K562 (cell line): ENCODE data around the gene MAD1L1. TPM values are rescaled to one million over a fixed set of nuclear protein-coding genes. Genes with fewer than 3 reads are reported as not detected.

Experiments used
- CBFA2T3 ChIP-seq: fragments of 450-650 bp; IDR thresholded peaks from 2 replicates; pipeline ENCODE4 v1.6.1; 2017
- CBX3 ChIP-seq, 2 experiments: IDR thresholded peaks; 1 replicate in 1 of 2; 2 replicates in 1 of 2; pipeline ENCODE4 v1.6.1; 2012; ENCODE audit warnings: inconsistent platforms in 2 of 2, low read length in 2 of 2, borderline replicate concordance in 1 of 2, control low read depth in 1 of 2
- DNMT1 ChIP-seq: fragments of 450-650 bp; IDR thresholded peaks from 2 replicates; pipeline ENCODE4 v1.6.1; 2016; ENCODE audit warnings: antibody characterized with exemption, mild to moderate bottlenecking
- HDAC2 ChIP-seq: fragments of 450-650 bp; IDR thresholded peaks from 2 replicates; pipeline ENCODE4 v1.6.1; 2016; ENCODE audit warnings: mild to moderate bottlenecking
- L3MBTL2 ChIP-seq: fragments of 450-650 bp; IDR thresholded peaks from 2 replicates; pipeline ENCODE4 v1.6.1; 2016; ENCODE audit warnings: mild to moderate bottlenecking, moderate library complexity
- MBD2 ChIP-seq: sonication (generic); IDR thresholded peaks from 2 replicates; pipeline ENCODE4 v1.6.1; 2016; ENCODE audit warnings: low read depth, borderline replicate concordance
- NEUROD1 ChIP-seq: fragments of 150-350 bp; IDR thresholded peaks from 2 replicates; pipeline ENCODE4 v1.6.1; 2014; ENCODE audit warnings: borderline replicate concordance, low read length, low read depth; ENCODE audit not compliant: partially characterized antibody
- NFRKB ChIP-seq: fragments of 450-650 bp; IDR thresholded peaks from 2 replicates; pipeline ENCODE4 v1.6.1; 2016; ENCODE audit warnings: low read depth
- RBM34 ChIP-seq: fragments of 200-400 bp; formaldehyde crosslinking; IDR thresholded peaks from 2 replicates; pipeline ENCODE4 v1.6.1; 2018; ENCODE audit warnings: low read length, borderline replicate concordance; ENCODE audit not compliant: insufficient read depth
- SMARCB1 ChIP-seq: IDR thresholded peaks from 2 replicates; pipeline ENCODE4 v1.6.1; 2011; ENCODE audit warnings: improper control_type of control experiment, low read depth; ENCODE audit not compliant: insufficient read length
- TEAD1 ChIP-seq, 2 experiments: fragments of 450-650 bp in 1 of 2; sonication (generic) in 1 of 2; formaldehyde crosslinking; IDR thresholded peaks; 2 replicates each; pipeline versions ENCODE4 v1.4.0 to v1.8.0; 2020 to 2022; ENCODE audit warnings: mild to moderate bottlenecking in 2 of 2, missing genetic modification reagents in 1 of 2
- ZNF121 ChIP-seq: sonication (generic); formaldehyde crosslinking; conservative IDR thresholded peaks from 2 replicates; pipeline ENCODE4 v1.8.0; 2022; ENCODE audit warnings: missing genetic modification reagents
- ZNF780A ChIP-seq: fragments of 250-450 bp; sonication (Bioruptor Pico); IDR thresholded peaks from 2 replicates; pipeline ENCODE4 v1.5.0; 2021; ENCODE audit warnings: mild to moderate bottlenecking
- polyA plus RNA-seq, 8 experiments: library from polyadenylated mRNA; depleted of rRNA in 4 of 8; stranded (reverse) in 5 of 8; unstranded in 3 of 8; fragments of >200 nt; fragmentation: Nextera tagmentation in 2 of 8; fragmentation: Illumina TruSeq in 1 of 8; extraction: Ambion mirVana in 2 of 8; extraction: Trizol in 1 of 8; gene quantifications; 2 replicates each; pipeline versions ENCODE4 v1.2.1 to v1.2.3, GENCODE V29; 2011 to 2014; ENCODE audit warnings: inconsistent platforms in 1 of 8, missing spikeins in 1 of 8
- total RNA-seq, 7 experiments: library from RNA; depleted of rRNA in 6 of 7; stranded (reverse); fragments of >200 nt in 6 of 7; fragmentation: Illumina TruSeq in 2 of 7; extraction: Trizol in 2 of 7; gene quantifications; 2 replicates each; pipeline versions ENCODE4 v1.2.1 to v1.2.3, GENCODE V29; 2011 to 2021; ENCODE audit warnings: low replicate concordance in 1 of 7
- TF ChIP-seq, protein P1 (sequence below): fragments of 450-650 bp; IDR thresholded peaks from 2 replicates; pipeline ENCODE4 v1.7.1; 2018; ENCODE audit warnings: mild to moderate bottlenecking, low read depth; ENCODE audit not compliant: partially characterized antibody
- TF ChIP-seq, protein P2 (sequence below): fragments of 250-450 bp; sonication (Bioruptor Pico); IDR thresholded peaks from 2 replicates; pipeline ENCODE4 v1.4.0; 2020
- TF ChIP-seq, protein P3 (sequence below): fragments of 450-650 bp; IDR thresholded peaks from one replicate; pipeline ENCODE4 v1.6.1; 2018; ENCODE audit warnings: mild to moderate bottlenecking, moderate library complexity; ENCODE audit not compliant: partially characterized antibody
- TF ChIP-seq, protein P4 (sequence below): fragments of 450-650 bp; IDR thresholded peaks from 2 replicates; pipeline ENCODE4 v1.6.1; 2016; ENCODE audit warnings: low read depth, mild to moderate bottlenecking, moderate library complexity

Gene MAD1L1
- total and polyA plus RNA-seq, 9 of the 15 experiments (the other 6 are each of a cell fraction or from before 2014, with no cell fraction given) = 1.7 to 89.7 (median 18.0) TPM

DNA sequence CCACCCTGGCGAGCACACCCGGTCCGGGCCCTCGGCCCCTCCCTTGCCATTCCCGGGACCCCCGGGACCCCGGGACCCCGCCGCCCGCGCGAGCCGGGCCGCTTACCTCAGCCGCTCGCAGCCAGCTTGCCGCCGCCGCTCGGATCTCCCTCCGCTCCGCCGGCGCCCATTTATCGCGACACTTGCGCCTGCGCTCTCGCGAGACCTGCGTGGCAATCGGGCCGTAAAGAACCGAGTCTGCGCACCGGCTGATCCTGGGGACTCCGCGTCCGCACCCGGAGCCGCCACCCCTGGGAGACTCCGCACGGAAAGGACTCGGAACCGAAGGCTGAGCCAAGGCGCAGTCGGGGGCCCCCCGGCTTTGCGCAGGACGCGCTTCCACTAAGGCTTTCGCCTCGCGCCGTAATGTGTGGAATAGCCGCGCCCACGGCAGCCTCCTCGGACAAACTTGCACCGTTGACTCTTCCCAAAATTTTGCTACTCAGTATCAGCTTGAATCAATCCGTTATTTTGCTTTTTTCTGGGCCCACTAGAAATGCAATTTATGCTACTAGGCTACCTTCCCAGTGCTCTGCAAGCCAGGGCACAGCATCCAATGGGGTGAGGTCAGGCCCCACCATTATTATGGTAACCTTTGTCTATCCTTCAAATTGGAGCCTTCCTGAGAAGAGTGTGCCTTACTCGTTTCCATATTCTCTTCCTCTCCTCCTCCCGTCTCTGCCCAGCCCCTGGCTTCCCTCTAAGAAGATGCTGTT is at the start of gene MAD1L1 (continued):
- TF ChIP-seq, protein P1, sequence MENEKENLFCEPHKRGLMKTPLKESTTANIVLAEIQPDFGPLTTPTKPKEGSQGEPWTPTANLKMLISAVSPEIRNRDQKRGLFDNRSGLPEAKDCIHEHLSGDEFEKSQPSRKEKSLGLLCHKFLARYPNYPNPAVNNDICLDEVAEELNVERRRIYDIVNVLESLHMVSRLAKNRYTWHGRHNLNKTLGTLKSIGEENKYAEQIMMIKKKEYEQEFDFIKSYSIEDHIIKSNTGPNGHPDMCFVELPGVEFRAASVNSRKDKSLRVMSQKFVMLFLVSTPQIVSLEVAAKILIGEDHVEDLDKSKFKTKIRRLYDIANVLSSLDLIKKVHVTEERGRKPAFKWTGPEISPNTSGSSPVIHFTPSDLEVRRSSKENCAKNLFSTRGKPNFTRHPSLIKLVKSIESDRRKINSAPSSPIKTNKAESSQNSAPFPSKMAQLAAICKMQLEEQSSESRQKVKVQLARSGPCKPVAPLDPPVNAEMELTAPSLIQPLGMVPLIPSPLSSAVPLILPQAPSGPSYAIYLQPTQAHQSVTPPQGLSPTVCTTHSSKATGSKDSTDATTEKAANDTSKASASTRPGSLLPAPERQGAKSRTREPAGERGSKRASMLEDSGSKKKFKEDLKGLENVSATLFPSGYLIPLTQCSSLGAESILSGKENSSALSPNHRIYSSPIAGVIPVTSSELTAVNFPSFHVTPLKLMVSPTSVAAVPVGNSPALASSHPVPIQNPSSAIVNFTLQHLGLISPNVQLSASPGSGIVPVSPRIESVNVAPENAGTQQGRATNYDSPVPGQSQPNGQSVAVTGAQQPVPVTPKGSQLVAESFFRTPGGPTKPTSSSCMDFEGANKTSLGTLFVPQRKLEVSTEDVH = peak; percentile 37
- TF ChIP-seq ZNF780A (CRISPR knock-in tag) (no peak), TEAD1 (CRISPR knock-in tag; IDR thresholded peaks at IDR 0.05) (peak in 1 of 2 experiments; percentile 55; a peak in 1 of 4 replicates), SMARCB1 (no peak), DNMT1 (no peak), RBM34 (no peak), HDAC2 (peak; percentile 80; the same call in 1 of the 2 replicates), NFRKB (no peak), L3MBTL2 (no peak), CBX3 (IDR thresholded peaks at IDR 0.05; ENCODE audit: borderline replicate concordance in 1 of 2, low read length in 2 of 2) (no peak), CBFA2T3 (no peak), MBD2 (no peak), NEUROD1 (peak; percentile 90), ZNF121 (CRISPR knock-in tag) (no peak)
- TF ChIP-seq, protein P2, sequence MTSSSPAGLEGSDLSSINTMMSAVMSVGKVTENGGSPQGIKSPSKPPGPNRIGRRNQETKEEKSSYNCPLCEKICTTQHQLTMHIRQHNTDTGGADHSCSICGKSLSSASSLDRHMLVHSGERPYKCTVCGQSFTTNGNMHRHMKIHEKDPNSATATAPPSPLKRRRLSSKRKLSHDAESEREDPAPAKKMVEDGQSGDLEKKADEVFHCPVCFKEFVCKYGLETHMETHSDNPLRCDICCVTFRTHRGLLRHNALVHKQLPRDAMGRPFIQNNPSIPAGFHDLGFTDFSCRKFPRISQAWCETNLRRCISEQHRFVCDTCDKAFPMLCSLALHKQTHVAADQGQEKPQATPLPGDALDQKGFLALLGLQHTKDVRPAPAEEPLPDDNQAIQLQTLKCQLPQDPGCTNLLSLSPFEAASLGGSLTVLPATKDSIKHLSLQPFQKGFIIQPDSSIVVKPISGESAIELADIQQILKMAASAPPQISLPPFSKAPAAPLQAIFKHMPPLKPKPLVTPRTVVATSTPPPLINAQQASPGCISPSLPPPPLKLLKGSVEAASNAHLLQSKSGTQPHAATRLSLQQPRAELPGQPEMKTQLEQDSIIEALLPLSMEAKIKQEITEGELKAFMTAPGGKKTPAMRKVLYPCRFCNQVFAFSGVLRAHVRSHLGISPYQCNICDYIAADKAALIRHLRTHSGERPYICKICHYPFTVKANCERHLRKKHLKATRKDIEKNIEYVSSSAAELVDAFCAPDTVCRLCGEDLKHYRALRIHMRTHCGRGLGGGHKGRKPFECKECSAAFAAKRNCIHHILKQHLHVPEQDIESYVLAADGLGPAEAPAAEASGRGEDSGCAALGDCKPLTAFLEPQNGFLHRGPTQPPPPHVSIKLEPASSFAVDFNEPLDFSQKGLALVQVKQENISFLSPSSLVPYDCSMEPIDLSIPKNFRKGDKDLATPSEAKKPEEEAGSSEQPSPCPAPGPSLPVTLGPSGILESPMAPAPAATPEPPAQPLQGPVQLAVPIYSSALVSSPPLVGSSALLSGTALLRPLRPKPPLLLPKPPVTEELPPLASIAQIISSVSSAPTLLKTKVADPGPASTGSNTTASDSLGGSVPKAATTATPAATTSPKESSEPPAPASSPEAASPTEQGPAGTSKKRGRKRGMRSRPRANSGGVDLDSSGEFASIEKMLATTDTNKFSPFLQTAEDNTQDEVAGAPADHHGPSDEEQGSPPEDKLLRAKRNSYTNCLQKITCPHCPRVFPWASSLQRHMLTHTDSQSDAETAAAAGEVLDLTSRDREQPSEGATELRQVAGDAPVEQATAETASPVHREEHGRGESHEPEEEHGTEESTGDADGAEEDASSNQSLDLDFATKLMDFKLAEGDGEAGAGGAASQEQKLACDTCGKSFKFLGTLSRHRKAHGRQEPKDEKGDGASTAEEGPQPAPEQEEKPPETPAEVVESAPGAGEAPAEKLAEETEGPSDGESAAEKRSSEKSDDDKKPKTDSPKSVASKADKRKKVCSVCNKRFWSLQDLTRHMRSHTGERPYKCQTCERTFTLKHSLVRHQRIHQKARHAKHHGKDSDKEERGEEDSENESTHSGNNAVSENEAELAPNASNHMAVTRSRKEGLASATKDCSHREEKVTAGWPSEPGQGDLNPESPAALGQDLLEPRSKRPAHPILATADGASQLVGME = no peak
- TF ChIP-seq, protein P3, sequence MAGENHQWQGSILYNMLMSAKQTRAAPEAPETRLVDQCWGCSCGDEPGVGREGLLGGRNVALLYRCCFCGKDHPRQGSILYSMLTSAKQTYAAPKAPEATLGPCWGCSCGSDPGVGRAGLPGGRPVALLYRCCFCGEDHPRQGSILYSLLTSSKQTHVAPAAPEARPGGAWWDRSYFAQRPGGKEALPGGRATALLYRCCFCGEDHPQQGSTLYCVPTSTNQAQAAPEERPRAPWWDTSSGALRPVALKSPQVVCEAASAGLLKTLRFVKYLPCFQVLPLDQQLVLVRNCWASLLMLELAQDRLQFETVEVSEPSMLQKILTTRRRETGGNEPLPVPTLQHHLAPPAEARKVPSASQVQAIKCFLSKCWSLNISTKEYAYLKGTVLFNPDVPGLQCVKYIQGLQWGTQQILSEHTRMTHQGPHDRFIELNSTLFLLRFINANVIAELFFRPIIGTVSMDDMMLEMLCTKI = no peak
- TF ChIP-seq, protein P4, sequence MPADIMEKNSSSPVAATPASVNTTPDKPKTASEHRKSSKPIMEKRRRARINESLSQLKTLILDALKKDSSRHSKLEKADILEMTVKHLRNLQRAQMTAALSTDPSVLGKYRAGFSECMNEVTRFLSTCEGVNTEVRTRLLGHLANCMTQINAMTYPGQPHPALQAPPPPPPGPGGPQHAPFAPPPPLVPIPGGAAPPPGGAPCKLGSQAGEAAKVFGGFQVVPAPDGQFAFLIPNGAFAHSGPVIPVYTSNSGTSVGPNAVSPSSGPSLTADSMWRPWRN = no peak
